ENCODE data around the gene NEGR1.

Gene NEGR1

DNA sequence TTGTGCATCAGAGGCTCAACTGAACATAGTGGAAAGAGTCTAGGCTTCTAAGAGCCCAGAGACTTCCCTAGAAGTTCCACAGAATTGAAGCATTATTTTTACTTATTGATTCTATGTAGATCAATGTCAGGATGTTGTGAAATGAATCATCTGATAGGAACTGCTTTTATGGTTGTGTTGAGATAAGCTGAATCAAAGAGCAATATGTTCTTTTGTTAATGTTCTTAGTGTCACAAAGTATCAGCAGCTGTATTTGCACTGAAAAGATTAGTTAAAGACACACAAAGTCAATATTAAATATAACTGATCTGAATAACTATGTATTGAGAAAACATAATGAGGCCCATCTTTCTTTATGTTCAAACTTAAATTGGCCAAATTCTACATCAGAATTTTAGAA, 770.8 kb downstream of the NEGR1 start:
- no peak overlapping the region for H3K4me3 Mint-ChIP-seq
- H3K27ac Mint-ChIP-seq: no peak overlapping the region
- no peaks in the 10 kb centered on the region for H3K9me3 Mint-ChIP-seq (ENCODE audit: low read depth)
- H3K27me3 Mint-ChIP-seq: no peaks in the 10 kb centered on the region
- no peaks in the 10 kb centered on the region for H3K4me1 Mint-ChIP-seq (ENCODE audit: low read depth)
- H3K36me3 Mint-ChIP-seq: no peaks in the 10 kb centered on the region

DNA sequence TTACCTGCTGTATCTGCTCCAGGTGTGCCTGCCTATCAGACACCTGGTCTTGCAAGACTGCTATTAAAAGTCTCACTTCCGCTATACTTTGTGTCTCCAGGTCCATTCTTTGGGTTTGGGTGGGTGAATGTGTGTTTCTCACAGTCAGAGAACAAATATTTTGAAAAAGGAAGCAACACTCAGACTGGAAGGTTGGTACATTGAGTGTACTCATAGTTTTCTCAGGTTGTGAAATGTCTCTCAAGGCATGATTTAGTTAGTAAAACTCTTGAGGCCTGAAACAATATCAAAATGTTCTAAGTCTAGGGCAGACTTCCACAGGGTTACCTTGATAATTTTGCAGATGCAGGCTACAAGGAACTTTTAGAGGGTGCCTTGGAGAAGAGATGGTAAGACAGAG, 771.6 kb downstream of the NEGR1 start:
- no peak overlapping the region for H3K4me3 Mint-ChIP-seq
- H3K27ac Mint-ChIP-seq: no peak overlapping the region
- no peaks in the 10 kb centered on the region for H3K27me3 Mint-ChIP-seq
- no peaks in the 10 kb centered on the region for H3K9me3 Mint-ChIP-seq (ENCODE audit: low read depth)
- H3K36me3 Mint-ChIP-seq: no peaks in the 10 kb centered on the region
- no peaks in the 10 kb centered on the region for H3K4me1 Mint-ChIP-seq (ENCODE audit: low read depth)

DNA sequence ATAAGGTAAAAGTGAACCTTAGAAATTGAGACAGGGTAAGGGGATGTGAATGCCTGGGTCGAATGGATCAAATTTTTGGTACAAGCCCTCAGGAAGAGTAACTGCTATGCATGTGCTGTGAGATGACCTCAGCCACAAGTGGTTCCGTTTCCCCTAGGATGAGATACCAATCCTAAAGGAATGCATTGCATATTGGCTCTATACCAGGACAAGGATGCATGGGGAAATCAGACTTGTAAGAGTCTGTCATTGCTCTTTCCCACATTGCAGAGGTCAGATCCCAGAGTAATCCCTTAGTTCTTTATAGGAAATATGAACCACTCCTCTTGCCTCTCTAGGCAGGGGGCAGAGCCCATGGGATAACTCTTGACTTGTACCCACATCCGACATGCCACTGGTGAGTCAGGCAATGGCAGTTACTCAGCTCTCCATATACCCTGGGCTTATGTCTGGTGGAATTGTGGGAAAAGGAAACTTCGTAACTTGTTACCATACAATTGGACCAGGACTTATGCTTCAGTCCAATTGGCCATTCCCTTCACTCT, 773.2 kb downstream of the NEGR1 start:
- Mint-ChIP-seq H3K4me1 (ENCODE audit: low read depth) (no peaks in the 10 kb centered on the region), H3K4me3 (no peak overlapping the region), H3K9me3 (ENCODE audit: low read depth) (no peaks in the 10 kb centered on the region), H3K27ac (no peak overlapping the region), H3K27me3 (no peaks in the 10 kb centered on the region), H3K36me3 (no peaks in the 10 kb centered on the region)

DNA sequence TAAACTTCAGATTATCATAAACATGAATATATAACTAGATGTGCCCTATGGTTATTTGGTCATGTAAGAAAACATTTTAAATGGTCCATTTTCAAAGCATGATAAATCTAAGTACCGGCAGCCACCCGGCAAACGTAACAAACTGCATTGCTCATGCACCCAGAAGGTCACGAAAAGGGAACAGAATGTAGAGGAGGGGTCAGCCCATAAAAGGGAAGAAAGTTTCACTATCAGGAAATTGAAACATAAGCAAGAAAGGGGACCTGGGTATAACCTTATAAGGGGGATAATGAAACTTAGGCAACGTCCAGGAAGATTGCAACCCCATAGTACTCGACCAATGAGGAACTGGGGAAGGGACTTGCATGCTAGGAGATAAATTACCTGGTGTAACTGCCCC, 780.3 kb downstream of the NEGR1 start:
- Mint-ChIP-seq H3K36me3 (no peaks in the 10 kb centered on the region), H3K4me3 (no peak overlapping the region), H3K4me1 (ENCODE audit: low read depth) (no peaks in the 10 kb centered on the region), H3K9me3 (ENCODE audit: low read depth) (no peaks in the 10 kb centered on the region), H3K27ac (no peak overlapping the region), H3K27me3 (no peaks in the 10 kb centered on the region)

DNA sequence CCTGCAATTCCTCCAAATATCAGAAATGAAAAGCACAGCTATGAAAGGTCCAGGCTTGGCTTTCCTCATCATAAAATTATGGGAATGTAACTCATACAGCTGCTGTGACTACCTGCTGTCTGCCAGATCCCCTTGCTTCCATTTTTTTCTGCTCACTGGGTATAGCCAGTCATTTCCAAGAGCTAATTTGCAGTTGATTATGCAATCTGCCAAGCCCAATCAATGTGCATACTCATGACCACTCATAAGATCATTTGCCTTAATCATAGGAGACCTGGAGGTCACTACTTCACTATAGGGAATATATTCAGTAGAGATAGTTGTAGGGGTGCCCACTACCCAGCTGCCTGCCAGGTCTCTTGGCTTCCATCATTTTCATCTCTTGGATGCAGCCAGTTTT, 783.8 kb downstream of the NEGR1 start:
- Mint-ChIP-seq H3K36me3 (no peaks in the 10 kb centered on the region), H3K9me3 (ENCODE audit: low read depth) (no peaks in the 10 kb centered on the region), H3K4me3 (no peak overlapping the region), H3K4me1 (ENCODE audit: low read depth) (no peaks in the 10 kb centered on the region), H3K27ac (no peak overlapping the region), H3K27me3 (no peaks in the 10 kb centered on the region)

DNA sequence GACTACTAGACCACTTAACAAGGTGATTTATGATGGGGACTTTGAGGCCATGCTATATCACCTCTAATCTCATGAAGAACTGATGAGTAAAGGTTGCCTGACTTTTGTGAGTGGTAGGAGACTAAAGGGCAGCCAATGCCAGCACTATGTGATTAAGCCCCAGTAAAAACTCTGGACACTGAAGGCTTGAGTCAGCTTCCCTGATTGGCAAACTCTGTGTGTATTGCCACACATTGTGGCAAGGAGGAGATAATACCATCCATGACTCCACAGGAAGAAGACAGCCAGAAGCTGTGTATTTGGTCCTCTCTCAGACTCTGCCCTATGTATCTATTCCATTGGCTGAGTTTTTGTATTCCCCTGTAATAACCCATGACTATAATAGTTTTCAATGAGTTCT, 788.2 kb downstream of the NEGR1 start:
- no peak overlapping the region for H3K27ac Mint-ChIP-seq
- no peaks in the 10 kb centered on the region for H3K4me1 Mint-ChIP-seq (ENCODE audit: low read depth)

DNA sequence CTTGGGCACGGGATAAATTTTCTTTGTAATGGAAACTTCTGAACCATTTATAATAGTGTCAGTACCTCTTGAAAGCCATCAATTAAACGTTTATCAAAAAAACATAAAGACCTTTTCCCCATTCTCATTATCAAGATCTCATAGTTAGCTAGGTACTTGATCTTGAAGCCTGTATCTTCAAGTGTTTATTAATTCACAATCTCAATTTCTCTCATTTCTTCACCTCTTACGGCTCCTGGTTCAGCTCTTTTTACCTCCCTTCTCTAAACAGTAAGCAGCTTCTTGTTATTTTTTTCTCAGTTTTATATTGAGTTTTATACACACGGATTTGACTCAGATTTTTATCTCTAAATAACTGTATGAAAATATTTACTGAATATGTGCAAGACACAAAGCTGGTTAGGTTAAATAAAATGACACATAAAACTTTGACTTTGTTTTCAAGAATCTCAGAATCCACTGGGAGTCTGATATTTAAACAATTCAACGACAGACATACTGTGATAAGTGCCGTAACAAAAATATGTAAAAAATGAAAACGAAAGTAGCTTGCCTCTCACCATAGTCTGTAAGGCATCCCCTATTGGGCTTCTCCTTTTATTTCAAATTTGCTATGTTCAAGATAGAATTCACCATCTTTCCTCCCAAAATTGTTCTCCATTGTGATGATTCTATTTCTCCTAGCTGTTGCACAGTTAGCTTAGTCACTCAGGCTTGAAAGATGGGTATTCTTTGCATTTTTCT, 789.9 kb downstream of the NEGR1 start:
- Mint-ChIP-seq H3K4me3 (no peak overlapping the region), H3K36me3 (no peaks in the 10 kb centered on the region), H3K4me1 (ENCODE audit: low read depth) (no peaks in the 10 kb centered on the region), H3K9me3 (ENCODE audit: low read depth) (no peaks in the 10 kb centered on the region), H3K27me3 (no peaks in the 10 kb centered on the region), H3K27ac (no peak overlapping the region)

More for the DNA sequence above, 788.2 kb downstream of the NEGR1 start:
- H3K36me3 Mint-ChIP-seq: no peaks in the 10 kb centered on the region
- H3K9me3 Mint-ChIP-seq (ENCODE audit: low read depth): no peaks in the 10 kb centered on the region
- no peak overlapping the region for H3K4me3 Mint-ChIP-seq
- H3K27me3 Mint-ChIP-seq: no peaks in the 10 kb centered on the region

DNA sequence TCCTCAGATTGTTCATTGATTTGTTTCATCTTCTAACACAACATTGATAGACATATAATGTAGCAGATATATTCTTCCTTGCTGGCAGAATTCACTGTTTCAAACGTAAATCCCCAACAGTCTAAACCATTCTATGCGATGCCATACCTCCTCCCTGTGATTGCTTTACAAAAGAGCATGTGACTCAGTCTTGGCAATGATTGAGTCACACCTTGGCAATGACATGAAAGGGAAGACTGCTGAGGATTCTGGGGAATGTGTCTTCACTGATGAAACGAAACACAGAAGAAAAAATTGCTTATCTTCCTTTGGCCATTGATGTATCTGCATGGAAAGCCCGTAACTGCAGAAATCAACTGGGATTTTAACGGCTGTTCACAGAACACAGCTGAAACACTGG, 791.9 kb downstream of the NEGR1 start:
- Mint-ChIP-seq H3K27me3 (no peaks in the 10 kb centered on the region), H3K9me3 (ENCODE audit: low read depth) (no peaks in the 10 kb centered on the region), H3K27ac (no peak overlapping the region), H3K4me1 (ENCODE audit: low read depth) (no peaks in the 10 kb centered on the region), H3K36me3 (no peaks in the 10 kb centered on the region), H3K4me3 (no peak overlapping the region)

DNA sequence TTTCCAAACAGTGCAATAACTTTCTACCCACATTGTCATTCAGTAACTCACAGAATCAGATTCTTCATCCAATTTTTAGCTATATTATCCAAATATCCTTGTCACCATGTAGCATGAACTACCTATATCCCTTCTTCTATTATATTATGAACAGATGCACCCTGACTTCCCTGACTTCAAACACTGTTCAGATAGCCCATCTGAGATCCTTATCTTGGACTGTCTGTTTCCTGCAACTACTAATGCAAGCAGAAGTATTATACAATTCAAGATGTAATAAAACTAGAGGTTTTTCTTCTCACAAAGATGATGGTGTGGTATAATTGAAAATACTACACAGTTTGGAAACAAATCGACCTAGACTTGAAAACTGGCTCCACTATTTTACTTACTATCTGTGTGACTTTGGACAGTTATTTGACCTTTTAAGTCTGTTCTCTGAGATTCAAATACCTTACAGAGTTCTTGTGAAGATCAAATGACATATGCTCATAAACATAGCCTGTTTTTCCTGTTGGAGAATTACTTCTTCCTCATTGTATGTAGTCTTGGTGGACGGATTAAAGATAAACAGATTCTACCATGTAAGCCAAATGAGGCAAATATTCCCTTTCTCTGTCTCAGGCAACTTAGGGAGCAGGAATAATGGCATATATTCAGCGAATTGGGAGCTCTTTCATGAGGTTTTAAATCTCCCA, 793.6 kb downstream of the NEGR1 start:
- H3K27ac Mint-ChIP-seq: no peak overlapping the region
- H3K4me3 Mint-ChIP-seq: no peak overlapping the region
- no peaks in the 10 kb centered on the region for H3K36me3 Mint-ChIP-seq
- H3K27me3 Mint-ChIP-seq: no peaks in the 10 kb centered on the region
- no peaks in the 10 kb centered on the region for H3K9me3 Mint-ChIP-seq (ENCODE audit: low read depth)
- H3K4me1 Mint-ChIP-seq (ENCODE audit: low read depth): no peaks in the 10 kb centered on the region

DNA sequence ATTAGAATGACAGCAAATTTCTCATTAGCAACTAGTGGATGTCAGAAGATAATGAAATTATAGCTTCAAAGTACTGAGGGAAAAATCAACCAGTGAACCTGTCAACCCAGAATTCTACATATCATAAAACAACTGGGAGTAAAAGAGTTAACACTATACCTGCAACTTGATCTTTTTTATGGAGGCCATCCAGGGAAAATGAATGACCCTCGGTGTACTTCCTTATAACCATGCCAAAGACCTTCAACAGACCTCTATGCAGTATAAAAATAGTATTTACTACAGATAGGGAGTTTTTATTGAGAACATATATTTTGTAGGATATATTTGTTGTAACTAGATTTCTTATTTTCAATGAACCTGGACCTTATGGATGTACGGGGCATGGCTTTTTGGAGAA, 809.0 kb downstream of the NEGR1 start:
- Mint-ChIP-seq H3K27ac (no peak overlapping the region), H3K4me3 (no peak overlapping the region), H3K27me3 (no peaks in the 10 kb centered on the region), H3K4me1 (ENCODE audit: low read depth) (no peaks in the 10 kb centered on the region), H3K36me3 (no peaks in the 10 kb centered on the region), H3K9me3 (ENCODE audit: low read depth) (no peaks in the 10 kb centered on the region)

DNA sequence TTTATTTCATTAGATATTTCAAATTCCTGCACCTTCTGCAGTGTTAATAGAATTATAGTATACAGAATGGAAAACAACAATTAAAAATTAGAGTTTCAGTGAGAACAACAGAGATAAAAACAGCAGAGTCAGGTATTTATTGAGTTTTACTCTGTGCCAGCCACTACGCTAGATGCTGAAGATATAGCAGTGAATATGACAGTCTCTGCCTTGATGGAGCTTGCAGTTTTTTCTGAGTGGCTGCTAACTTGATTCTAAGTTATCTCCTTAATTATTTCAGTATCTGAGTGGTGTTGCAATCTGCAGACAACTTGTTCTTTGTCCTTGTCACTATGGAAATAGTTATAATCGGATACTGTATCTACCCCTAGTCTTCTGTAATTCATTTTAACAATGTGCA, 817.2 kb downstream of the NEGR1 start:
- H3K36me3 Mint-ChIP-seq: no peaks in the 10 kb centered on the region
- no peak overlapping the region for H3K27ac Mint-ChIP-seq
- no peak overlapping the region for H3K4me3 Mint-ChIP-seq
- H3K27me3 Mint-ChIP-seq: no peaks in the 10 kb centered on the region
- no peaks in the 10 kb centered on the region for H3K4me1 Mint-ChIP-seq (ENCODE audit: low read depth)
- H3K9me3 Mint-ChIP-seq (ENCODE audit: low read depth): no peaks in the 10 kb centered on the region

DNA sequence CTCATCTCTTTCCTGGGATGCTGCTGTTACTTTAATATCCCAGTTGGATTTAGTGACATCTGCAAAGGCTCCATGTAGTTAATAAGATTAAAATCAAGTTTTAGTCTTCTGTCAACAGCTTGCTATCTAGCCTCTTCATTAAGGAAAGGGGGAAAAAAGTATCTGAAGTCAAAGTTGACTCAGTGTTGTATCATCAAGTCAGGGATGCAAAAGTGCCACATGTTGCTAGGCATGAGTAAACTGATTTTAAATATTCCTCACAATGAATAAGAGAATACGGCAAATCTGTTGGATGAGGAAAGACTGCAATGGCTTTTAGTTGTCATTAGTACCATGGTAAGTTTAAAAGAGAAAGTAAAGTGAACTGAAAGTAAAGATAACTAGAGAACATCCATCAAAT, 818.3 kb downstream of the NEGR1 start:
- H3K27ac Mint-ChIP-seq: no peak overlapping the region
- no peaks in the 10 kb centered on the region for H3K27me3 Mint-ChIP-seq
- no peaks in the 10 kb centered on the region for H3K9me3 Mint-ChIP-seq (ENCODE audit: low read depth)
- no peaks in the 10 kb centered on the region for H3K36me3 Mint-ChIP-seq
- H3K4me3 Mint-ChIP-seq: no peak overlapping the region
- no peaks in the 10 kb centered on the region for H3K4me1 Mint-ChIP-seq (ENCODE audit: low read depth)

DNA sequence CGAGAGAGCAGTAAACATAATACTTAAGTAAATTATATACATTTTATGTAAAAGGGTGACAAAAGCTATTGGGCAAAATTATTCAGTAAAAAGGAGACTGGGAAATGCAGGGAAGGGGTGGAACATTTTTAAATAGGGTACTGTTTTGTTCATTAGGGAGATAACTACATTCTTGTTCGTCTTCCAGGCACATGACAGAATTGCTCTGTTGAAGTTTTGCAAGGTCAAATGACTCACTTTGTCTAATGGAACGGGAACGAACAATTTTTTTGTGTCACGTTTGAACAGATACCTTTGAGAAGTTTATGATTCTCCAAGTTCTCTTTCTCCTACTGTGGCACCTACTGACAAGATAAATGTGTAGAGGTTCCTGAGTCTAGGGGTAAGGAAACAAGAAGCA, 819.2 kb downstream of the NEGR1 start:
- no peaks in the 10 kb centered on the region for H3K36me3 Mint-ChIP-seq
- no peaks in the 10 kb centered on the region for H3K9me3 Mint-ChIP-seq (ENCODE audit: low read depth)
- no peak overlapping the region for H3K27ac Mint-ChIP-seq
- H3K4me1 Mint-ChIP-seq (ENCODE audit: low read depth): no peaks in the 10 kb centered on the region
- H3K27me3 Mint-ChIP-seq: no peaks in the 10 kb centered on the region
- no peak overlapping the region for H3K4me3 Mint-ChIP-seq

DNA sequence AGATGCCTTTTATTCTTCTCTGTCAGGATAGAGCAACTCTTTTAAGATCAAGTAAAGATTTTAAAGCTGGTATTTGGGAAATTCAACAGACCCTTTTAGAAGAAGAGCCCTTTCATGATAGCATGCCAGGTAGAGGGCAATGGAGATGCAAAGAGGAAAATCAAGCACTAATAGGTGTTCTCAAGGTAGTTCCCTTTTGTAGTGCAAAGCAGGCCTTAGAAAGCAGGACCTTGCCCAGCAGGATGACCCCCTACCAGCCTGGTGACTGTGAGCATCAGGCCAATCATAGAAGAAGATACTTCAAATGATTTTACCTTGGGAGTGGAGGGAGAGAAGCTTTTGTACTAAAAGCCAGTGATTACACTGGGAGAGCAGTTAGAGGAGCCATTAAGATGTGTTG, 820.1 kb downstream of the NEGR1 start:
- Mint-ChIP-seq H3K27ac (no peak overlapping the region), H3K27me3 (no peaks in the 10 kb centered on the region), H3K36me3 (no peaks in the 10 kb centered on the region), H3K4me3 (no peak overlapping the region), H3K9me3 (ENCODE audit: low read depth) (no peaks in the 10 kb centered on the region), H3K4me1 (ENCODE audit: low read depth) (no peaks in the 10 kb centered on the region)

DNA sequence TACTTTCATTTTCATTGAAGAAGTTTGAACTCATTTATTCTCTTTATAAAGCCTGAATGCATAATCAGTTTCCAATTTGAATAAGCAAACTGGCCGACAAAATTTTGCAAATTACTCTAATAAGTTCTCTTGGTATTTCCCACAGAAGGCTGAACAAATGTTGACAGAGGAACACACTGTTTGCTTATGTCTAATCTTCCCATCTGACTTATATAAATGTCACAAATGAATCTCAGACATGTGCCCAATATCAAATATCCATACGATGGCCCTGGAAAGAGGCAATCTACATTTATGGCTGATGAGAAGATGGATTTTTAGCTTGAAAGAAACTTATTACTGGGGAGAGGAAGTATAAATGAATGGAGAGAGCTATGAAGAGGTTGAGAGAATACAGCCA, 820.9 kb downstream of the NEGR1 start:
- H3K27me3 Mint-ChIP-seq: no peaks in the 10 kb centered on the region
- no peaks in the 10 kb centered on the region for H3K9me3 Mint-ChIP-seq (ENCODE audit: low read depth)
- H3K27ac Mint-ChIP-seq: no peak overlapping the region
- H3K4me3 Mint-ChIP-seq: no peak overlapping the region
- H3K4me1 Mint-ChIP-seq (ENCODE audit: low read depth): no peaks in the 10 kb centered on the region
- H3K36me3 Mint-ChIP-seq: no peaks in the 10 kb centered on the region

DNA sequence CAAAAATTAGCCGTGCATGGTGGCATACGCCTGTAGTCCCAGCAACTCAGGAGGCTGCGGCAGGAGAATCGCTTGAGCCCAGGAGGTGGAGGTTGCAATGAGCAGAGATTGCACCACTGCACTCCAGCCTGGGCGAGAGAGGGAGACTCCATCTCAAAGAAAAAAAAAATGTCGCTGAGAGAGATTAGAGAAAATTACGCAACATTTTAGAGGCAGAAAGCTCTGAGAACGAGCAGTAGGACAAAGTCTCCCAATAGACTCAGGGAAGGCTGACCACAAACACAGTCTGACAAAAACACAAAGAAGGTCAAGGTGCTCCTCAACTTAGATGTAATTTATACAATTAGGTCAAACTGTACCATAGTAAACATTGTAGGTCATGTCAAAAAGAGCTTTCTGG, 833.9 kb downstream of the NEGR1 start:
- Mint-ChIP-seq H3K4me3 (no peak overlapping the region), H3K4me1 (ENCODE audit: low read depth) (no peaks in the 10 kb centered on the region), H3K27me3 (no peaks in the 10 kb centered on the region), H3K27ac (no peak overlapping the region), H3K36me3 (no peaks in the 10 kb centered on the region), H3K9me3 (ENCODE audit: low read depth) (no peaks in the 10 kb centered on the region)

Measured in activated naive CD8-positive, alpha-beta T cell (primary cell).